Gastroesophageal sphincter (tissue), 4 donors: ENCODE data around the gene SNX25. TPM values are rescaled to one million over a fixed set of nuclear protein-coding genes. Genes with fewer than 3 reads are reported as not detected.

Source experiments
- ATAC-seq: fragments of 150-250 bp; one replicate; pipeline ENCODE4 v1.9.1; 2016; ENCODE audit warnings: mild to moderate bottlenecking, moderate library complexity
- H3K27ac ChIP-seq, 4 donors: fragments of 200-600 bp; sonication (generic) in 3 of 4; 1 replicate in 3 of 4; 2 replicates in 1 of 4; pipeline ENCODE4 v1.5.1; 2016 to 2019
- H3K27me3 ChIP-seq: fragments of 200-600 bp; sonication (generic); one replicate; pipeline ENCODE4 v1.5.1; 2019
- H3K36me3 ChIP-seq, 2 donors: fragments of 200-600 bp; sonication (generic); one replicate each; pipeline ENCODE4 v1.5.1; 2019; ENCODE audit warnings: control low read depth in 1 of 2
- H3K4me1 ChIP-seq, 3 donors: fragments of 200-600 bp; sonication (generic); 1 replicate in 2 of 3; 2 replicates in 1 of 3; pipeline ENCODE4 v1.5.1; 2016 to 2019; ENCODE audit warnings: control low read depth in 2 of 3
- H3K4me3 ChIP-seq, 2 donors: fragments of 200-600 bp; sonication (generic); one replicate each; pipeline ENCODE4 v1.5.1; 2019; ENCODE audit warnings: mild to moderate bottlenecking in 1 of 2, moderate library complexity in 1 of 2
- H3K9me3 ChIP-seq, 3 donors: fragments of 200-600 bp; sonication (generic); one replicate each; pipeline ENCODE4 v1.5.1; 2017 to 2019; ENCODE audit warnings: control low read depth in 2 of 3
- CTCF ChIP-seq, 4 experiments: fragments of 200-600 bp in 2 of 4; fragments of 450-650 bp in 2 of 4; sonication (generic) in 1 of 4; IDR thresholded peaks; one replicate each; pipeline ENCODE4 v1.5.1; 2017 to 2019; ENCODE audit warnings: antibody characterized with exemption in 4 of 4, mild to moderate bottlenecking in 2 of 4, moderate library complexity in 2 of 4
- EP300 ChIP-seq: sonication (generic); formaldehyde crosslinking; IDR thresholded peaks from one replicate; pipeline ENCODE4 v1.6.1; 2017; ENCODE audit warnings: antibody characterized with exemption, mild to moderate bottlenecking
- POLR2A ChIP-seq, 2 donors: fragments of 450-650 bp; IDR thresholded peaks; one replicate each; pipeline ENCODE4 v1.6.1; 2017; ENCODE audit warnings: antibody characterized with exemption in 2 of 2, mild to moderate bottlenecking in 2 of 2, moderate library complexity in 1 of 2
- POLR2AphosphoS5 ChIP-seq: sonication (generic); formaldehyde crosslinking; IDR thresholded peaks from one replicate; pipeline ENCODE4 v1.6.1; 2017; ENCODE audit warnings: antibody characterized with exemption
- WGBS, 2 donors: methylation state at CpG; one replicate each; pipeline ENCODE4 v1.1.5; 2018; ENCODE audit warnings: low coverage in 1 of 2; 5-methylcytosine and 5-hydroxymethylcytosine counted together
- total RNA-seq, 4 donors: library from RNA; depleted of rRNA; stranded (reverse); fragments of >200 nt; gene quantifications; one replicate each; pipeline ENCODE4 v1.1.0, GENCODE V29; 2016

SNX25 gene
- total RNA-seq, 4 donors from 2014 or later, result 17.9 to 30.5 (median 24.9) TPM

GRCh38 chr4:185259719-185260118 is 50.3 kb downstream of the SNX25 start:
- Histone ChIP-seq H3K4me3 (no peak overlapping the region), H3K27me3 (no peaks in the 10 kb centered on the region), H3K4me1 (peaks cover 0 to 10% (median 0%) of the 10 kb centered on the region in 3 donors), H3K9me3 (no peaks in the 10 kb centered on the region), H3K36me3 (peaks cover 0 to 10% of the 10 kb centered on the region in 2 donors), H3K27ac (no peak overlapping the region)
- ATAC-seq, result no peak
- WGBS, 2 donors, result 90 to 100% methylated on average over 3 to 8 of the region's 8 CpGs
- no peak for TF ChIP-seq POLR2AphosphoS5
- TF ChIP-seq EP300, result no peak
- no peak for TF ChIP-seq CTCF (IDR thresholded peaks at IDR 0.05)
- TF ChIP-seq POLR2A (IDR thresholded peaks at IDR 0.05), result no peak

- Histone ChIP-seq H3K4me1 (peaks cover 0 to 10% (median 0%) of the 10 kb centered on the region in 3 donors), H3K27ac (no peak overlapping the region), H3K9me3 (no peaks in the 10 kb centered on the region), H3K27me3 (no peaks in the 10 kb centered on the region), H3K4me3 (no peak overlapping the region), H3K36me3 (peaks cover 0 to 22% of the 10 kb centered on the region in 2 donors)
- WGBS, 2 donors, result 68 to 100% methylated on average over 1 to 4 of the region's 4 CpGs
- TF ChIP-seq EP300 (no peak), CTCF (IDR thresholded peaks at IDR 0.05) (no peak), POLR2A (IDR thresholded peaks at IDR 0.05) (no peak), POLR2AphosphoS5 (no peak)
- ATAC-seq, result no peak
These were observed 52.5 kb downstream of the SNX25 start for GRCh38 chr4:185261946-185262345.

GRCh38 chr4:185263419-185263818 is 54.0 kb downstream of the SNX25 start:
- TF ChIP-seq EP300 (no peak), POLR2A (IDR thresholded peaks at IDR 0.05) (no peak), CTCF (IDR thresholded peaks at IDR 0.05) (no peak), POLR2AphosphoS5 (no peak)
- no peaks in the 10 kb centered on the region for H3K27me3 ChIP-seq
- ATAC-seq, result no peak
- 90 to 100% methylated on average over 2 of the region's 2 CpGs for WGBS, 2 donors
- H3K9me3 ChIP-seq, result no peaks in the 10 kb centered on the region
- H3K36me3 ChIP-seq, result peaks cover 0 to 34% of the 10 kb centered on the region in 2 donors
- no peak overlapping the region for H3K4me3 ChIP-seq
- no peak overlapping the region for H3K27ac ChIP-seq
- peaks cover 0 to 8% (median 0%) of the 10 kb centered on the region in 3 donors for H3K4me1 ChIP-seq

- Histone ChIP-seq H3K36me3 (peaks cover 0 to 47% of the 10 kb centered on the region in 2 donors), H3K27me3 (no peaks in the 10 kb centered on the region), H3K27ac (no peak overlapping the region), H3K9me3 (no peaks in the 10 kb centered on the region), H3K4me3 (no peak overlapping the region), H3K4me1 (no peaks in the 10 kb centered on the region)
- TF ChIP-seq POLR2AphosphoS5 (no peak), CTCF (IDR thresholded peaks at IDR 0.05) (no peak), EP300 (no peak), POLR2A (IDR thresholded peaks at IDR 0.05) (no peak)
- no peak for ATAC-seq
- 22 to 86% methylated on average over 1 of the region's 1 CpG for WGBS, 2 donors
These were observed 56.5 kb downstream of the SNX25 start for GRCh38 chr4:185265942-185266341.

- no peak overlapping the region for H3K27ac ChIP-seq
- TF ChIP-seq POLR2AphosphoS5, result no peak
- no peak for TF ChIP-seq EP300
- no peak for TF ChIP-seq CTCF (IDR thresholded peaks at IDR 0.05)
- WGBS, 2 donors, result 79 to 80% methylated on average over 3 to 4 of the region's 4 CpGs
- peaks cover 0 to 47% of the 10 kb centered on the region in 2 donors for H3K36me3 ChIP-seq
- no peak overlapping the region for H3K4me3 ChIP-seq
- H3K4me1 ChIP-seq, result no peaks in the 10 kb centered on the region
- ATAC-seq, result no peak
- no peaks in the 10 kb centered on the region for H3K27me3 ChIP-seq
- H3K9me3 ChIP-seq, result no peaks in the 10 kb centered on the region
These were observed 59.9 kb downstream of the SNX25 start for GRCh38 chr4:185269286-185269685.
